H1 (cell line): ENCODE measurements around the gene TMA7B. TPM values are rescaled to one million over a fixed set of nuclear protein-coding genes. Genes with fewer than 3 reads are reported as not detected.

Experiments used
- BCL11A ChIP-seq, 2 experiments: IDR thresholded peaks; one replicate each; pipeline ENCODE4 v1.6.1; 2011; ENCODE audit warnings: low read depth in 2 of 2, low read length in 2 of 2, mild to moderate bottlenecking in 2 of 2
- CHD1 ChIP-seq: IDR thresholded peaks from 2 replicates; pipeline ENCODE4 v1.6.1; 2012; ENCODE audit warnings: low read depth, low read length, improper control_type of control experiment
- EP300 ChIP-seq, 2 experiments: IDR thresholded peaks; 1 replicate in 1 of 2; 2 replicates in 1 of 2; pipeline ENCODE4 v1.6.1; 2011 to 2012; ENCODE audit warnings: low read depth in 2 of 2, low read length in 2 of 2, mild to moderate bottlenecking in 2 of 2, borderline replicate concordance in 1 of 2, inconsistent platforms in 1 of 2, moderate library complexity in 1 of 2
- RAD21 ChIP-seq, 2 experiments: IDR thresholded peaks in 1 of 2; conservative IDR thresholded peaks in 1 of 2; 2 replicates each; pipeline ENCODE4 v1.6.1; 2011; ENCODE audit warnings: low read depth in 2 of 2, low read length in 2 of 2, improper control_type of control experiment in 1 of 2, inconsistent platforms in 1 of 2, mild to moderate bottlenecking in 1 of 2, moderate library complexity in 1 of 2
- RBBP5 ChIP-seq: IDR thresholded peaks from 2 replicates; pipeline ENCODE4 v1.7.1; 2012; ENCODE audit warnings: low read depth, mild to moderate bottlenecking, inconsistent platforms, low read length, moderate library complexity, borderline replicate concordance
- SP2 ChIP-seq: IDR thresholded peaks from 2 replicates; pipeline ENCODE4 v1.6.1; 2012; ENCODE audit warnings: mild to moderate bottlenecking, low read length, inconsistent platforms
- SRF ChIP-seq: IDR thresholded peaks from 2 replicates; pipeline ENCODE4 v1.6.1; 2011; ENCODE audit warnings: mild to moderate bottlenecking, low read depth, low read length, moderate library complexity
- polyA plus RNA-seq, 7 experiments: library from polyadenylated mRNA; depleted of rRNA in 3 of 7; stranded (reverse) in 5 of 7; unstranded in 2 of 7; fragments of >200 nt in 5 of 7; fragments of 200-250 nt in 2 of 7; gene quantifications; 1 replicate in 5 of 7; 2 replicates in 1 of 7; 4 replicates in 1 of 7; pipeline versions ENCODE4 v1.2.1 to v1.2.3, GENCODE V29; 2011 to 2013; ENCODE audit warnings: missing spikeins in 2 of 7, mixed read lengths in 2 of 7
- total RNA-seq: library from RNA; stranded (reverse); fragmentation: NEBNext Ultra II Directional; extraction: Animal tissue kit (Norgen Biotek cat#: 25700); gene quantifications from 2 replicates; pipeline ENCODE4 v1.2.1, GENCODE V29; 2021
- TF ChIP-seq, protein P1 (sequence below): fragments of 300-600 bp; sonication (generic); IDR thresholded peaks from 2 replicates; pipeline ENCODE4 v1.7.1; 2012; ENCODE audit warnings: low read length, moderate library complexity, mild to moderate bottlenecking, inconsistent platforms; ENCODE audit not compliant: insufficient replicate concordance

The TMA7B gene
- total and polyA plus RNA-seq, 2 of the 8 experiments (the other 6 are each of a cell fraction or from before 2014, with no cell fraction given), result not detected

DNA sequence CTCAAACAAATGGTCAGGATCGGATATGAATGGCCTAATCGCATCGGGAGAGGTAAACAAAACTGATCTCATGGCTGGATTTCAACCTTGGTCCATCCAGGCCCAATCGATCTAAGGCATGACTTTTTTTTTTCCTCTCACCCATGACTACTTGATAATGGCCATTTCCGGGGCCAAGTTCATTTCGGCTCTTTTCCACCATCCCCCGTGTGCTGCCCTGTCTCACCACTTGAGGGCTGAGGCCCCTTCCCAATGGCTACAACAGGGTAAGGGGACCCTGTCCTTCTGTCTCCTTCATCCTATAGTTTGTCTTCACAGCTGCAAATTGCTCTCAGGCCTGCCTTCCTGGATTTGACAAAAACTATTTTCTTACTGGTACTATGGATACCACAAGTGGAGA, 32.7 kb upstream of the TMA7B start (continued):
- TF ChIP-seq, protein P1, sequence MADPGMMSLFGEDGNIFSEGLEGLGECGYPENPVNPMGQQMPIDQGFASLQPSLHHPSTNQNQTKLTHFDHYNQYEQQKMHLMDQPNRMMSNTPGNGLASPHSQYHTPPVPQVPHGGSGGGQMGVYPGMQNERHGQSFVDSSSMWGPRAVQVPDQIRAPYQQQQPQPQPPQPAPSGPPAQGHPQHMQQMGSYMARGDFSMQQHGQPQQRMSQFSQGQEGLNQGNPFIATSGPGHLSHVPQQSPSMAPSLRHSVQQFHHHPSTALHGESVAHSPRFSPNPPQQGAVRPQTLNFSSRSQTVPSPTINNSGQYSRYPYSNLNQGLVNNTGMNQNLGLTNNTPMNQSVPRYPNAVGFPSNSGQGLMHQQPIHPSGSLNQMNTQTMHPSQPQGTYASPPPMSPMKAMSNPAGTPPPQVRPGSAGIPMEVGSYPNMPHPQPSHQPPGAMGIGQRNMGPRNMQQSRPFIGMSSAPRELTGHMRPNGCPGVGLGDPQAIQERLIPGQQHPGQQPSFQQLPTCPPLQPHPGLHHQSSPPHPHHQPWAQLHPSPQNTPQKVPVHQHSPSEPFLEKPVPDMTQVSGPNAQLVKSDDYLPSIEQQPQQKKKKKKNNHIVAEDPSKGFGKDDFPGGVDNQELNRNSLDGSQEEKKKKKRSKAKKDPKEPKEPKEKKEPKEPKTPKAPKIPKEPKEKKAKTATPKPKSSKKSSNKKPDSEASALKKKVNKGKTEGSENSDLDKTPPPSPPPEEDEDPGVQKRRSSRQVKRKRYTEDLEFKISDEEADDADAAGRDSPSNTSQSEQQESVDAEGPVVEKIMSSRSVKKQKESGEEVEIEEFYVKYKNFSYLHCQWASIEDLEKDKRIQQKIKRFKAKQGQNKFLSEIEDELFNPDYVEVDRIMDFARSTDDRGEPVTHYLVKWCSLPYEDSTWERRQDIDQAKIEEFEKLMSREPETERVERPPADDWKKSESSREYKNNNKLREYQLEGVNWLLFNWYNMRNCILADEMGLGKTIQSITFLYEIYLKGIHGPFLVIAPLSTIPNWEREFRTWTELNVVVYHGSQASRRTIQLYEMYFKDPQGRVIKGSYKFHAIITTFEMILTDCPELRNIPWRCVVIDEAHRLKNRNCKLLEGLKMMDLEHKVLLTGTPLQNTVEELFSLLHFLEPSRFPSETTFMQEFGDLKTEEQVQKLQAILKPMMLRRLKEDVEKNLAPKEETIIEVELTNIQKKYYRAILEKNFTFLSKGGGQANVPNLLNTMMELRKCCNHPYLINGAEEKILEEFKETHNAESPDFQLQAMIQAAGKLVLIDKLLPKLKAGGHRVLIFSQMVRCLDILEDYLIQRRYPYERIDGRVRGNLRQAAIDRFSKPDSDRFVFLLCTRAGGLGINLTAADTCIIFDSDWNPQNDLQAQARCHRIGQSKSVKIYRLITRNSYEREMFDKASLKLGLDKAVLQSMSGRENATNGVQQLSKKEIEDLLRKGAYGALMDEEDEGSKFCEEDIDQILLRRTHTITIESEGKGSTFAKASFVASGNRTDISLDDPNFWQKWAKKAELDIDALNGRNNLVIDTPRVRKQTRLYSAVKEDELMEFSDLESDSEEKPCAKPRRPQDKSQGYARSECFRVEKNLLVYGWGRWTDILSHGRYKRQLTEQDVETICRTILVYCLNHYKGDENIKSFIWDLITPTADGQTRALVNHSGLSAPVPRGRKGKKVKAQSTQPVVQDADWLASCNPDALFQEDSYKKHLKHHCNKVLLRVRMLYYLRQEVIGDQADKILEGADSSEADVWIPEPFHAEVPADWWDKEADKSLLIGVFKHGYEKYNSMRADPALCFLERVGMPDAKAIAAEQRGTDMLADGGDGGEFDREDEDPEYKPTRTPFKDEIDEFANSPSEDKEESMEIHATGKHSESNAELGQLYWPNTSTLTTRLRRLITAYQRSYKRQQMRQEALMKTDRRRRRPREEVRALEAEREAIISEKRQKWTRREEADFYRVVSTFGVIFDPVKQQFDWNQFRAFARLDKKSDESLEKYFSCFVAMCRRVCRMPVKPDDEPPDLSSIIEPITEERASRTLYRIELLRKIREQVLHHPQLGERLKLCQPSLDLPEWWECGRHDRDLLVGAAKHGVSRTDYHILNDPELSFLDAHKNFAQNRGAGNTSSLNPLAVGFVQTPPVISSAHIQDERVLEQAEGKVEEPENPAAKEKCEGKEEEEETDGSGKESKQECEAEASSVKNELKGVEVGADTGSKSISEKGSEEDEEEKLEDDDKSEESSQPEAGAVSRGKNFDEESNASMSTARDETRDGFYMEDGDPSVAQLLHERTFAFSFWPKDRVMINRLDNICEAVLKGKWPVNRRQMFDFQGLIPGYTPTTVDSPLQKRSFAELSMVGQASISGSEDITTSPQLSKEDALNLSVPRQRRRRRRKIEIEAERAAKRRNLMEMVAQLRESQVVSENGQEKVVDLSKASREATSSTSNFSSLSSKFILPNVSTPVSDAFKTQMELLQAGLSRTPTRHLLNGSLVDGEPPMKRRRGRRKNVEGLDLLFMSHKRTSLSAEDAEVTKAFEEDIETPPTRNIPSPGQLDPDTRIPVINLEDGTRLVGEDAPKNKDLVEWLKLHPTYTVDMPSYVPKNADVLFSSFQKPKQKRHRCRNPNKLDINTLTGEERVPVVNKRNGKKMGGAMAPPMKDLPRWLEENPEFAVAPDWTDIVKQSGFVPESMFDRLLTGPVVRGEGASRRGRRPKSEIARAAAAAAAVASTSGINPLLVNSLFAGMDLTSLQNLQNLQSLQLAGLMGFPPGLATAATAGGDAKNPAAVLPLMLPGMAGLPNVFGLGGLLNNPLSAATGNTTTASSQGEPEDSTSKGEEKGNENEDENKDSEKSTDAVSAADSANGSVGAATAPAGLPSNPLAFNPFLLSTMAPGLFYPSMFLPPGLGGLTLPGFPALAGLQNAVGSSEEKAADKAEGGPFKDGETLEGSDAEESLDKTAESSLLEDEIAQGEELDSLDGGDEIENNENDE, result no peak
- TF ChIP-seq SRF, result no peak
- no peak for TF ChIP-seq RBBP5
- no peak for TF ChIP-seq CHD1
- no peak for TF ChIP-seq BCL11A (IDR thresholded peaks at IDR 0.05; ENCODE audit: low read depth in 2 of 2, low read length in 2 of 2)
- no peak for TF ChIP-seq SP2
- TF ChIP-seq RAD21 (IDR thresholded peaks at IDR 0.05 in 1 of 2, conservative IDR thresholded peaks at IDR 0.05 in 1 of 2; ENCODE audit: low read depth in 2 of 2, low read length in 2 of 2), result peak; percentile 63 to 74
- no peak for TF ChIP-seq EP300 (IDR thresholded peaks at IDR 0.05; ENCODE audit: borderline replicate concordance in 1 of 2, low read depth in 2 of 2, low read length in 2 of 2)
